HG03066 (cell line): ENCODE data around the gene MAGI3.
"Not testable (repeated sequence)": the region's sequence is repeated elsewhere in the genome, so short reads cannot be mapped to it uniquely, and the experiment has no call there.

Experiments used
- ATAC-seq: cut with Tn5 transposase; IDR thresholded peaks from one replicate; pipeline ENCODE4 v1.9.1; 2021; ENCODE audit warnings: low read depth; ENCODE audit not compliant: unreplicated experiment

The MAGI3 gene

GRCh38 chr1:113508364-113509164, 118.2 kb downstream of the MAGI3 start:
- ATAC-seq: no peak

- not testable (repeated sequence) for ATAC-seq
Observed at GRCh38 chr1:113509766-113510165, 119.5 kb downstream of the MAGI3 start.

- no peak for ATAC-seq
Observed at GRCh38 chr1:113511269-113511668, 121.0 kb downstream of the MAGI3 start.

- ATAC-seq: no peak
Observed at GRCh38 chr1:113515498-113515897, 125.2 kb downstream of the MAGI3 start.

- no peak for ATAC-seq
Observed at GRCh38 chr1:113517346-113517745, 127.0 kb downstream of the MAGI3 start.

GRCh38 chr1:113517983-113518382, 127.7 kb downstream of the MAGI3 start:
- no peak for ATAC-seq

GRCh38 chr1:113519556-113519955, 129.2 kb downstream of the MAGI3 start:
- no peak for ATAC-seq

GRCh38 chr1:113530021-113530420, 139.7 kb downstream of the MAGI3 start:
- ATAC-seq: no peak

- no peak for ATAC-seq
Observed at GRCh38 chr1:113531321-113531720, 141.0 kb downstream of the MAGI3 start.

- ATAC-seq: no peak
Observed at GRCh38 chr1:113533061-113533460, 142.7 kb downstream of the MAGI3 start.

- ATAC-seq: no peak
Observed at GRCh38 chr1:113534130-113534817, 144.0 kb downstream of the MAGI3 start.

- ATAC-seq: no peak
Observed at GRCh38 chr1:113534875-113535274, 144.6 kb downstream of the MAGI3 start.

GRCh38 chr1:113536182-113536780, 146.0 kb downstream of the MAGI3 start:
- no peak for ATAC-seq

GRCh38 chr1:113538225-113538624, 147.9 kb downstream of the MAGI3 start:
- ATAC-seq: no peak

GRCh38 chr1:113540335-113540734, 150.0 kb downstream of the MAGI3 start:
- no peak for ATAC-seq

GRCh38 chr1:113541106-113541505, 150.8 kb downstream of the MAGI3 start:
- ATAC-seq: no peak

- no peak for ATAC-seq
Observed at GRCh38 chr1:113542221-113542701, 151.9 kb downstream of the MAGI3 start.

GRCh38 chr1:113543110-113543509, 152.8 kb downstream of the MAGI3 start:
- no peak for ATAC-seq

GRCh38 chr1:113545210-113545609, 154.9 kb downstream of the MAGI3 start:
- ATAC-seq: no peak

- no peak for ATAC-seq
Observed at GRCh38 chr1:113545626-113546025, 155.3 kb downstream of the MAGI3 start.

GRCh38 chr1:113551728-113552127, 161.4 kb downstream of the MAGI3 start:
- no peak for ATAC-seq
